ENCODE results near the gene MIPEP.

MIPEP gene

DNA sequence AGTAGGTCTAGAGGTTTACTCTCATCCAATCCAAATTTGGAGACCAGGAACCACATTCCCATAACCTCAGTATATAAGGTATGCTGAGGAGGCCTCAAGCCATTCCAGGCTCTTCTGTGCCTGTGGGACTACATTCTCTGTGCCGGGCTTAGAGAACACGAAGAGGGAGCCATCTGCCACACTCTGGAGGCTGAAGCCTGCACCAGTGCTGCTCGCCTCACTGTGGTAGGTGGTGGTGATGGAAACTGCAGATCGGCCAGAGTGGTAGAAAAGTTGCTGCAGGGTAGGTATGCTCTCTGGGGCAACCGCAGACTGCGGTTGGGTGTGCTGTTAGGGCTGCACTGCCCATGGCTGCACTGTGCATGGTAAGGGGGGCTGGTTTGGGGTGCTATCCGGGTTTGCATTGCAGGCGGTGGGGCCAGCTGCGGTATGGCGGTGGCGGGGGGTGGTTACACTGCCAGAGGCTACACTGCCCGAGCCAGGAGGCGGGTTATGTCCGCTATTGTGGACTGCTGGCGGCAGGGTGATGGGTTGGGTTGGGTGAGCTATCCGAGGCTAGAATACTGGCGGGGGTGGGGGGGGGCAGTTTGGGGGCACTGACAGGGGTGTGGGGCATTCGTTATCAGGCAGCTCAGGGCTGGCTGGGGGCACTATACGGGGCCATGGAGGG lies 174.0 kb downstream of the MIPEP start:
- no peak for DNase-seq (ENCODE audit: low read depth in 2 of 2)

DNA sequence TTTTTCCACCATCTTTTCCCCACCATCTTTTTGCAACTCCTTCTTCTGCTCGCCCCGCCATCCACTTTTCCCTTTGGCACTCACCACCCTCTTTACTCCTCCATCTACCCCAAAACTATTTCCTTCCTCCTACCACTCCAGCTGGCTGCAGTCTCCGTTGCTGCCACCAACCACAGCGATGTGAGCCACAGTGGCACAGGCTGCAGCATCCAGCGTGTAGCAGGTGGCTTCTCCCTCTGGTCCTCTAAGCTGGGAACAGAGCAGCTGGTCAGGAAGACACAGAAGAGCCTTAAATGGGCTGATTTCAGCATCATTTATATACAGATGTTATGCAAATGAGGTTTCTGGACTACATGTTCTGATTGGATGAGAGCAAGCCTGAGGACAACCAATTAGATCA lies 174.5 kb downstream of the MIPEP start:
- DNase-seq (ENCODE audit: low read depth in 2 of 2): no peak

DNA sequence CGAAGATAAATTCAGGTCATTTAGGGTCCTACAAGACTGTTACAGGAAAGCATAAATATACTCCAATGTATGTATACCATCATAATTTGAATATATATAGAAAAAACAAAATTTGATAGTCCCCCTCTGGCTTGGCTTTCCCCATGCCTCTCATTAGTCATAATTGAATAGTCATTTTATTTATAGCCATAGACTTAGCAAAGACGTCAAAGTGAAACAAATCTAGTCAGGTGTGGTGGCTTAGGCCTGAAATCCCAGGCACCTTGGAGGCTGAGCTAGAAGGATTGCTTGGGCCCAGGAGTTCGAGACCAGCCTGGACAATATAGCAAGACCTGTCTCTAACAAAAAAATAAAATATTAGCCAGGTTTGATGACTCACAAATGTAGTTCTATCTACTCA lies 177.8 kb downstream of the MIPEP start:
- no peak for DNase-seq (ENCODE audit: low read depth in 2 of 2)

DNA sequence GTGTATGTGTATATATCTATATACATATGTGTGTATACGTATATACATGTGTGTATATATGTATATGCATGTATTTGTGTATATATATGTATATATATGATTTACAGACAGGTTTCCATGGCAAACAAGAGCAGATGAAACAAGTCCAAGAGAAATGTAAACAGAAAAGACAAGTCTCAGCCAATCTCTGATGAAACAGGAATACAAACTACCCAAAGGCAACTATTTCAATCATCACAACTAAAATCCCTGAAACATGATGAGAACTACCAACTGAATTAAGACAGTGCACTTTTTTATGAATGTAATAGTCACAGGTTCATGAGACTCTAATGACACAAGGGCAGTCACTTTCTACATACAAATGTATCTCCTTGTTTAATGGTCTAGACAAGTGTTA lies 178.8 kb downstream of the MIPEP start:
- DNase-seq (ENCODE audit: low read depth in 2 of 2): no peak

DNA sequence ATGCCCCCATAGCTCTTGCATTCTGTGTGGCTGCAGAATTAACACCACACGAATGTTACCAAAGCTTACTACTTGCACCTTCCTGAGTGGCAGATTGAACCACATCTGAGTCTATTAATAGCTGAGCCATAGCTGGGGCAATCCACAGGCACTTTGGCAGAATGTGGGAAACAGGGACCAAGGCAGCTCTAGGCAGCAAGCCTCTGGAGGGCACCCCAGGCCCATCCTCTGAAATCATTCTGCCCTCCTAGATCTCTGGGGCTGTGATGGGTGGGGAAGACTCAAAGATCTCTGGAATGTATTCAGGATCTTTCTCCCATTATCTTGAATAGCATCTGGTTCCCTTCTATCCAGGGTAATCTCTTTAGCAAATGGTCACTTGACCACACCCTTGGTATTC lies 179.7 kb downstream of the MIPEP start:
- DNase-seq (ENCODE audit: low read depth in 2 of 2): no peak

DNA sequence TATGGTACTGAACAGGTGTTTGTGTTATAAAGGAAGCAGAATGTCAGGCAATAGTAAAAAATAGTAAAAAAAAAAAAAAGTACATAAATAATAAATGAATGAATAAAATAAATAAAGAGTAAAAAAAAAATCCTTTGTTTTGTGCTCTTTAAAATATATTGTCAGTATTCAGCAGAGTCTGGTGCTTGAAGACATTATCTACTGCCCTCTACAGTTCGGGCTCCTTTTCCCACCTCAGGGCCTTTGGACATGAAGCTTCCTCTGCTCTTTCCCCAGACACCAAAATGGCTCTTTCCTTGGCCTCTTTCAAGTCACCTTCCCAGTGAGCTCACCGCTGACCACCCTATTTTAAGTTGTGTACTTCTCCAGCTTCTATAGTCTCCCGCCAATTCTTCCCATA lies 181.5 kb downstream of the MIPEP start:
- DNase-seq (ENCODE audit: low read depth in 2 of 2): no peak

DNA sequence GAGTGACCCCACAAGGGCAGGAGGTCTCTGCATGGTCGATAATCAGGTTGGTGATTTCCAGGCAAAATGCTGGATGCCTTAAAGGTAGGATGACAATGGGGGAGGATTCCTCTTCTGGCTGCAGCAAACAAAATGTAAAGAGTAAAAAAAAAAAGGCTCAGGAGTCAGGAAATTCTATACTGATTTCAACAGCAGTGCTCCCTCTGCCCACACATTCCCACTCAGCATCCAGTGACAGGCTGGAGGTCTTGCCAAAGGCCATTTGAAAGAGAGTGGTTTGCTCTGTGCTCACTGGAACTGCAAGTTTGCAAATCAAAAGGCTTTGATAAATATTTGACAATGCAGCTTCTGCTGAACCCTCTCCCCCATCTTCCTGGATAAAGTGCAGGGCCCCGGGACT lies 183.6 kb downstream of the MIPEP start:
- no peak for DNase-seq (ENCODE audit: low read depth in 2 of 2)

DNA sequence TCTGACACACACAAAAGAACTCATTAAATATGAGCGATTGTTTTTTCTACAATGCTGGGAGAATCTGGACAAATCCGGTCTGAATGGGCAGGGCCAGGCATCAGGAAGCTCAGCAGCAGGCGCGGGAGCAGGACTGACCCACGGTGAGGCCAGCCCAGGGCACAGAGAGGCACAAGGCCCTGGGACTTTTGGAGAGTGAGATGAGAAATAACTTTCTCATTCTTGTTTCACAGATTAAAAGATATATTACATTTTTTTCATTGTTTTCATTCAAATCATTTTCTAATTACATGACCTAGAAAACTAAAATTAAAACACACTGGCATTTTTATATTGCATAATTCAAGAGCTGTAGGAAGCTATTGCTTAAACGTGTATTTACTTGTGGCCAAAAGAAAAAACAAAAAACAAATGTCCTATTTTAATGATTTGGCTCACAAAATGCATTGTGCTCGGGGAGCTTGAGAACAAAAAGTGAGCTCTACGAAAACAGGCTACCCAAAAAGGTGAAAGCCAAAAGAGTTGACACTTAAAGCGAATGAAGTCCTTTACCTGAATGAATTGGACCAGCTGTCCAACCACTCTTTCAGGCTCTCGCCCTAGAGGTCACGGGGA lies 185.8 kb downstream of the MIPEP start:
- DNase-seq (ENCODE audit: low read depth in 2 of 2): no peak

DNA sequence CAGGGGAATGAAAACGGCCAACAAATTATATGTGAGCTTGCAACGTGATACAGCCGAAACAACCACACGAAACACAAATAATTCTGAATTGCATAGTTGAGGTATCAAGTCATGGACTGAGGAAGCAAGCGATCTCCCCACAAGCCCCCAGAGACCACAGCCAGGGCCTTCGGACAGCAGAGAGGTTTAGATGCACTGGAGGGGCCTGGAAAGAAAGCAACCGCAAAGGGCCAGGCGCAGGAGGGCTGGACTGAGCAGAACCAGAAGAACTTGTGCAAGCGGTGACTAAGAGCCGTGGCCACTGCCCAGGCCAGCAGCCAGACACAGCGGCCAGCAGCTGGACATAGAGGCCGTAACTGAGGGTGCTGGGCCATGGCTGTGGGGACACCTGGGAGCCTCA lies 187.6 kb downstream of the MIPEP start:
- DNase-seq (ENCODE audit: low read depth in 2 of 2): no peak

DNA sequence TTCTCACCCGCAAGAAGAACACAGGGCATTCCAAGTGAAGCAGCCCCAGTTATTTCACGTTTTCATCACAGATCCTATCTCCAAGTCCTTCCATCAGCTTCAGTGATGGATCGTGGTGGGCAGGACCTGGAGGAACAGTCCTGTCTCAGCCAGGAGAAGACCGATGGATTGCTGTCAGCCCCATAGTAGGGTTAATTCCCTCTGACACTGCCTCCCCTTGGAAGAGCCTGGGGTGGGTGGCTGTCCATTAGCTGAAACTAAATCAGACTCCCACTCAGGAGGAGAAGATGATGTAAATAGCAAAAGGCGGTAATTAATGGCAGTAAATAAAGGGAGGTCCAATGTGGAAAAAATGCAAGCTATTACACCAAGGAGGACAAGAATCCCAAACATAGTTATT lies 188.0 kb downstream of the MIPEP start:
- no peak for DNase-seq (ENCODE audit: low read depth in 2 of 2)

DNA sequence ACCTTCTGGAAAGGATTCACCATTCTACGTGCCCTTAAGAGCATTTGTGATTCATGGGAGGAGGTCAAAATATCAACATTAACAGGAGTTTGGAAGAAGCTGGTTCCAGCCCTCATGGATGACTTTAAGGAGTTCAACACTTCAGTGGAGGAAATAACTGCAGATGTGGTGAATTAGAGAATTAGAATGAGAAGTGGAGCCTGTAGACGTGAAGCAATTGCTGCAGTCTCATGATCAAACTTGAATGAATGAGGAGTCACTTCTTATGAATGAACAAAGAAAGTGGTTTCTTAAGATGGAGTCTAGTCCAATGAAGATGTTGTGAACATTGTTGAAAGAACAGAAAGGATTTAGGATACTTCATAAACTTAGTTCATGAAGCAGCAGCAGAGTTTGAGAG lies 189.9 kb downstream of the MIPEP start:
- no peak for DNase-seq (ENCODE audit: low read depth in 2 of 2)

DNA sequence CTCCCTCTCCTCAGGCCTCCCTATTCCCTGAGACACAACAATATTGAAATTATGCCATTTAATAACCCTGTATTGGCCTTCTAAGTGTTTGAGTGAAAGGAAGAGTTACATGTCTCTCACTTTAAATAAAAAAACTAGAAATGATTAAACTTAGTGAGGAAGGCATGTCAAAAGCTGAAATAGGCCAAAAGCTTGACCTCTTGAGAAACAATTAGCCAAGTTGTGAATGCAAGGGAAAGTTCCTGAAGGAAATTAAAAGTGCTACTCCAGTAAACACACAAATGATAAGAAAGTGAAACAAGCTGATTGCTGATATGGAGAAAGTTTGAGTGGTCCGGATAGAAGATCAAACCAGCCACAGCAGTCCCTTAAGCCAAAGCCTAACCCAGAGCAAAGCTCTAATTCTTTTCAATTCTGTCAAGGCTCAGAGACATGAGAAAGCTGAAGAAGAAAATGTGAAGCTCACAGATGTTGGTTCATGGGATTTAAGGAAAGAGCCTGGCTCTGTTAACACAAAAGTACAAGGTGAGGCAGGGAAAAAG lies 191.4 kb downstream of the MIPEP start:
- no peak for DNase-seq (ENCODE audit: low read depth in 2 of 2)

DNA sequence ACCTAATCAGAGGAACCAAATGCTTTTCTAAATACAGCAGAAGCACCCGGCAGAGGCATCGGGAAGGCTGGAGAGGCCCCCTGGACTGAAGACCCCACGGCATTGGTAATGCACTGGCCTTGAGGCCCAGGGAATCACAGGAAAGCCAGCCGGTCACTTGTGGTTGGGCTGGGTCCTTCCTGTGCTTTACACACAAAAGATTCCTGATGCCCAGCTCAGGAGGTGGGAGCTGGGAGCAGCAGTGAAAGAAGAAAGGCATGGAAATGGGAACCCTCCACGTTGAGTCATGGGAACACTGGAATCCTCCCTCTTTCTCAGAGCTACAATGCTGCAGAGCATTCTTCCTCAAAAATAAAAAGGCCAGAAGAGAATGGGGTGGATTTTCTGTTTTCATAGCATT lies 192.6 kb downstream of the MIPEP start:
- no peak for DNase-seq (ENCODE audit: low read depth in 2 of 2)

DNA sequence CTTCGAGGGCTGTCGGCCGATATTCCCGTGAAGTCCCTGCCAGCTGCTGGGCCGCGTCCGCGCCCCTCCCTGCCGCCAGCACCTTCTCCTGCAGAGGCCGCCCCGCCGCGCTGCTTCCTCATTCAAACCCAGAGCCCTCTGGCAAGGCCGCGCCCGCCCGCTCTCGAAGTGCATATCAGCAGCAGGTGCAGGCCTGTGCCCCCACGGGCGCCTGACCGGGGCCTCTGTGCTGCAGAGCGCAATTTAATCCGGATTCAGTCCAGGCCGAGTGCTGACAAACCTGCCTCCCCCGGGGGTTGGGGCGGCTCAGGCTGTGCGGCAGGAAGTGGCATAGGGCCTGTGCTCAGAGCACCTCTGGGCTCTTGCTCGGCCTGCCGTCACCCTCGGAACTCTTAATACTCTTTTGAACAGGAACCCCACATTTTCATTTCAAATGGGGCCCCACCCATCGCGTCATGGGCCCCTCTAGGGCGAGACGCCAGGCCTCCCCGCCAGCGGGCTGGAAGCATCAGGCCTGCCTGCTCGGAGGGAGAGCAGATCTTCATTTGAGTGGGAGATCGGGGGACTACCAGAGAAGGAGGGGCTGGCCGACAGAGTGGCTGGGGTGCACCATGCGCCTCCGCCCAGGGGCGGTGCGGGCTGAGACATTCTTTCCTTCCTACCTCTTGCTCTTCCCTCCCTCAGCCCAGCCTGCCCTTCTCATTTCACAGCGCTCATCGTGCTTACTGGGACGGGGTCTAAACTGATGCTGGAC lies 193.3 kb downstream of the MIPEP start:
- DNase-seq (ENCODE audit: low read depth in 2 of 2): peak; percentile 22 to 51

DNA sequence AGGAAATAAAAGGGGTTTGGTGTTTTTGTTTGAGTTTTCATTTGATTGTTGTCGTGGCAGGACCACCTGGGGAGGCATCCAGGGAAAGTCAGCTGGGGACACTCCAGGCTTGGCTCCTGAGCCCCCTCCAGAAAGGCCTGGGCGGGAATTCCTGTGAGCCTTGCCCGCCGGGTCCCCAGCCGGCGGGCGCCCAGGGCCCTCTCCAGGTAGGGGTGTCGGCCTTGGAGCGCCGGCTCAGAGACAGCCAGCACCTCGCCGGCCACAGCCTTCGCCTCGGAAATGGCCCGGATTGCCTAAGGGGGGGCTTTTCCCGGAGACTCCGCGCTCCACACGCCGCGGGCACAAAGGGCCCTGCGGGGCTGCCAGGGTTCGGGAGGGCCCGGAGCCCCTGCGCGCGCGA lies 194.0 kb downstream of the MIPEP start:
- DNase-seq (ENCODE audit: low read depth in 2 of 2): no peak

DNA sequence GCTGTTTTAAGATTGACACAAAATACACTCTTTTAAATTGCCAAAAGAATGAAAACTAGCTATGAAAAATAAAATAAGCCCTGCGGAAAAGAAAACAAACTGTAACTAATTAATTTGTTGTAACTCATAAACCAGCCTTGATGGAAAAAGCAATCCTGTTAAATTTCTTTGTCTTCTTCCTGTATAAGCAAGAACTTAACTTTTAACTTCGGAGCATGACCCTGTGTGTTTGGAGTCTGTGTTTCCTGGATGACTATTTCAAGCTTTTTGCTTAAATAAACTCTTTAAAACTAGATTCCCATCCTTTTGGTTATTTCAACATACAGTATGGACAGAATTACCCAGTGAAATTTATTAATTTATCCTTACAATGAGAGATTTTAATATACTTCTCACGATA lies 196.4 kb downstream of the MIPEP start:
- DNase-seq (ENCODE audit: low read depth in 2 of 2): no peak

DNA sequence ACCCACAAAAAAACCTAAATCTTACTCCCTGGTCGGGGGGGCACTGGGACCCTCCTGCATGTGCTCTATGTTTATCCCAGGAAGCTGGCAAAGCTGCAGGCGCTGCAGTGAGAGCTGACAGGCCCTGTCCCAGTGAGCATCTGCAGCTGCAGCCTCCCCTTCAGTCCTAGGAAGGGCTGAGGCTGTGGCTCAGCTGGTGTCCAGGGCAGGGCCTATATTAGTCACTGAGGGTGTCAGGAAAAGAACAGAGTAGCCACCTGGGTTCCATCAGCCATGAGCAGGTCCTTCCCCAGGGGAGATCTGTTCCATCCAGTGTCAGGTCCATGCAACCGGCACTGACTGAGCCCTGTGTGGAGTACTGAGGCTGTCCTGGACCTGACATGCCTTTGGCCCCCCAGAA lies 198.5 kb downstream of the MIPEP start:
- DNase-seq (ENCODE audit: low read depth in 2 of 2): no peak

DNA sequence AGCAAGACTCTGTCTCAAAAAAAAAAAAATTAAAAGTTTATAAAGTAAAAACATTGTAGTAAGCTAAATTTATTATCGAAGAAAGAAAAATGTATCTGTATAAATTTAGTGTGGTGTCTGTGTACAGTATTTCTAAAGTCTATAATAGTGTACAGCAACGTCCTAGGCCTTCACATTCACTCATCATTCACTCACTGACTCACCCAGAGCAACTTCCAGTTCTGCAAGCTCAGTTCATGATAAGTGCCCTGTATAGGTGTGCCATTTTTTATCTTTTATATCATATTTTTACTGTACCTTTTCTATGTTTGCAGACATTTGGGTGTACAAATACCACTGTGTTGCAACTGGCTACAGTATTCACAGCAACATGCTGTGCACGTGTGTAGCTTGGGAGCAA lies 200.9 kb downstream of the MIPEP start:
- no peak for DNase-seq (ENCODE audit: low read depth in 2 of 2)

DNA sequence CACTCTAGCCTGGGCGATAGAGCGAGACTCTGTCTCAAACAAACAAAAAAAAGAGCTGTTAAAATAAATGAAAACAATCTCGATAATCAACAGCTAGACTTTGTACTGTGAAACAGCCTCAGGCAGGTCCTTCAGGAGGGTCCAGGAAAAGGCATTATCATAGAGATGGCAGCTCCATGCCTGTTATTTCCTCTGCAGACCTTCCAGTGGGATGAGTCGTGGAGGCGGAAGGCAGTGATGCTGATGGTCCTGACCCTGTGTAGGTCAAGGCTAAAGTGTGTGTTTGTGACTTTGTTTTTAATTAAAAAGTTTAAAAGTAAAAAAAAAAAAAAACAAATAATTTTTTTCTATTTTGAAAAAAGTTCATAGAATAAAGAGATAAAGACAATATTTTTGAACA lies 201.6 kb downstream of the MIPEP start:
- DNase-seq (ENCODE audit: low read depth in 2 of 2): no peak

DNA sequence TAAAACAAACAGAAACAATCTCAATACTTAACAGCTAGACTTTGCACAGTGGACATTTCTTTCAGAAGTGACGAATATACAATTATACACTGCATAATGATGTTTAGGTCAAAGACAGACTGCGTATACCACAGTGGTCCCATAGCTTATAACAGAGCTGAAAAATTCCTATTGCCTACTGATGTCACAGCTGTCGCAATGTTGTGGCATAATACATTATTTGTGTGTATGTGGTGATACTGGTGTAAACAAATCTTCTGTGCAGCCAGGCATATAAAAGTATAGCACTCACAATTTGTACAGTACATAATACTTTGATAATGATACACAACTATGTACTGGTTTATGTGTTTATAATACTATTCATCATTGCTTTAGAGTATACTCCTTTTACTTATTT lies 202.3 kb downstream of the MIPEP start:
- DNase-seq (ENCODE audit: low read depth in 2 of 2): no peak

DNA sequence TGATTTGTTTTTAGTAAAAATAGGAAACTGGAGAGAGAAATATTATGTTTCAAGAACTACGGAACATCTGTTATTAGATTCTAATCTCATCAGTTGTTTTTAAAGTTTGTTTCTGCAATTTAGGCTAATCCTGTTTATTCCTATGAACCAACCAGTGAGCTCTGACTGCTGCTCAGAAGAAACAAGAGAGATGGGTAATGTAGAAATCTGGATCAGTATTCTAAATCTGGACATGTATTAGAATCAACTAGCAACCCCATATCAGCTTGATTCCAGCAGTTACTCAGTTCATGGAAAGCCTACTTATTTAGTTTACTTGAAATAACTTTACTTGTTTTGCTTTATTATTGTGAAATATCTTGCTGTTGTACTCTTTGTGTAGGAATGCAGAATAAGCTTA lies 203.8 kb downstream of the MIPEP start:
- DNase-seq (ENCODE audit: low read depth in 2 of 2): no peak

DNA sequence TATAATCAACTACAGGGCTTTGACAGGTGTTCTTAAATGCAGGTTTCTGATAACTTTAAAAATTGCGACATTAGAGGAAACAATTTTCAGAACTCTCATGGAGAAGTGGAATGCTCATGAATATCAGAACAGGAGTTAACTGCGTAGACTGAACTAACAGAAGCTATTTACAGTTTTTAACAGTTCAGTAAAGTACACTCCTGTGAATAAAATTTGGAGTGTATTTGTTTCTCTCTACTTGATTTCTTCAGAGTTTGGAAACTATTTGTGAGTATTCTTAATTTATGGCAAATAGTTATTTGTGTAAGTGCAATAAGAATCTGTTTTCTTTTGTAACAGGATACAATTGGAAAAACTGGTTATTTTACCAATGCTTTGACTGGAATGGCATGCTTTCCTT lies 204.6 kb downstream of the MIPEP start:
- no peak for DNase-seq (ENCODE audit: low read depth in 2 of 2)

DNA sequence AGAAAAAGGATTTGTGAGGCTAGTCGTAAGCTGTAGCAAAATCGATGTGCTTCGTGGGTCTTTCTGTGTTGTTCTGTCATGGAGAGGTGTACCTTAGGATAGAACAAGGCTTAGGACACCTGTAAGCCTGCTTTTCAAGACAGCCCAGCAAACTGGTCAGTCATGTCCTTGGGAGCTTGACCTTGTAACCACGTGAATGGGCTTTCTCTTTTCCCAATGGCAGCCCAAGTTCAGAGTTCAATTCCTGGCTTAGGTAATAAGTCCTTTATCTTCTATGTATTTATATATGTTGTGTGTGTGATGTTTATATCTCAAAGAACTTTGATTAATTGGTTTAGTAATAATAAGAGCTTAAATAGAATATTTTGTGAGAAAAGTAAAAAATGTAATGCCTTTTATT lies 206.1 kb downstream of the MIPEP start:
- DNase-seq (ENCODE audit: low read depth in 2 of 2): no peak
